MM.1S (cell line): ENCODE measurements around the gene RFC5.

ENCODE experiments used
- DNase-seq: peaks from one replicate; pipeline ENCODE4 v3.0.0-alpha.2; 2015
- H2AFZ ChIP-seq: fragments of 300-600 bp; sonication (generic); 2 replicates; pipeline ENCODE4 v1.6.0; 2016; ENCODE audit warnings: antibody characterized with exemption, low read length
- H3F3A ChIP-seq: fragments of 300-600 bp; sonication (generic); 2 replicates; pipeline ENCODE4 v1.6.1; 2016; ENCODE audit warnings: mild to moderate bottlenecking, antibody characterized with exemption, low read length, moderate library complexity, mixed read lengths; ENCODE audit not compliant: insufficient read depth
- H3K27ac ChIP-seq: fragments of 300-600 bp; sonication (generic); 2 replicates; pipeline ENCODE4 v1.5.1; 2016; ENCODE audit warnings: mild to moderate bottlenecking, low read length
- H3K27me3 ChIP-seq: fragments of 300-600 bp; sonication (generic); replicated peaks from 2 replicates; pipeline ENCODE4 v1.6.0; 2016; ENCODE audit warnings: low read length; ENCODE audit not compliant: insufficient read depth
- H3K36me3 ChIP-seq: fragments of 300-600 bp; sonication (generic); replicated peaks from 2 replicates; pipeline ENCODE4 v1.6.1; 2016; ENCODE audit warnings: mild to moderate bottlenecking, low read length, mixed read lengths; ENCODE audit not compliant: insufficient read depth
- H3K4me1 ChIP-seq: fragments of 300-600 bp; sonication (generic); 2 replicates; pipeline ENCODE4 v1.6.1; 2016; ENCODE audit warnings: low read length, mixed read lengths
- H3K4me2 ChIP-seq: fragments of 300-600 bp; sonication (generic); 2 replicates; pipeline ENCODE4 v1.6.0; 2016; ENCODE audit warnings: low read depth, low read length
- H3K4me3 ChIP-seq: fragments of 300-600 bp; sonication (generic); 2 replicates; pipeline ENCODE4 v1.5.1; 2016; ENCODE audit warnings: low read length, mixed read lengths
- H3K79me2 ChIP-seq: fragments of 300-600 bp; sonication (generic); 2 replicates; pipeline ENCODE4 v1.6.1; 2016; ENCODE audit warnings: mixed run types, low read length, mixed read lengths
- H3K9ac ChIP-seq: fragments of 300-600 bp; sonication (generic); 2 replicates; pipeline ENCODE4 v1.6.1; 2016; ENCODE audit warnings: low read length, mixed read lengths
- H3K9me2 ChIP-seq: fragments of 300-600 bp; sonication (generic); replicated peaks from 2 replicates; pipeline ENCODE4 v1.6.1; 2016; ENCODE audit warnings: mild to moderate bottlenecking, low read length, mixed read lengths; ENCODE audit not compliant: insufficient read depth
- H3K9me3 ChIP-seq: fragments of 300-600 bp; sonication (generic); replicated peaks from 2 replicates; pipeline ENCODE4 v1.6.1; 2016; ENCODE audit warnings: mild to moderate bottlenecking, low read length, mixed read lengths; ENCODE audit not compliant: insufficient read depth
- H4K20me1 ChIP-seq: fragments of 300-600 bp; sonication (generic); 2 replicates; pipeline ENCODE4 v1.6.1; 2016; ENCODE audit warnings: mild to moderate bottlenecking, low read length, moderate library complexity, mixed read lengths; ENCODE audit not compliant: insufficient read depth
- CTCF ChIP-seq: fragments of 300-600 bp; sonication (generic); IDR thresholded peaks from 2 replicates; pipeline ENCODE4 v1.5.1; 2016; ENCODE audit warnings: antibody characterized with exemption, low read length, mixed read lengths
- EZH2 ChIP-seq: fragments of 300-600 bp; sonication (generic); optimal IDR thresholded peaks from 2 replicates; pipeline ENCODE3; 2017; ENCODE audit warnings: low read depth, mild to moderate bottlenecking, antibody characterized with exemption, low read length, mixed read lengths
- EZH2phosphoT487 ChIP-seq: fragments of 300-600 bp; sonication (generic); IDR thresholded peaks from 2 replicates; pipeline ENCODE4 v1.6.1; 2018; ENCODE audit warnings: antibody characterized with exemption, low read length

Gene RFC5

GRCh38 chr12:118010903-118011302 lies 5.6 kb upstream of the RFC5 start:
- Histone ChIP-seq H3F3A (no peaks in the 10 kb centered on the region), H3K4me3 (no peak overlapping the region), H3K27ac (no peak overlapping the region), H3K4me1 (no peaks in the 10 kb centered on the region), H4K20me1 (no peaks in the 10 kb centered on the region), H3K9ac (no peak overlapping the region), H3K9me2 (no peaks in the 10 kb centered on the region), H2AFZ (no peak overlapping the region), H3K27me3 (no peaks in the 10 kb centered on the region), H3K79me2 (no peaks in the 10 kb centered on the region), H3K4me2 (no peak overlapping the region), H3K36me3 (no peaks in the 10 kb centered on the region), H3K9me3 (no peaks in the 10 kb centered on the region)
- no peak for DNase-seq
- TF ChIP-seq EZH2phosphoT487 (no peak), EZH2 (no peak), CTCF (no peak)

- no peak overlapping the region for H2AFZ ChIP-seq
- H3K27ac ChIP-seq = no peak overlapping the region
- H3K79me2 ChIP-seq = no peaks in the 10 kb centered on the region
- no peaks in the 10 kb centered on the region for H3K9me2 ChIP-seq
- H3K27me3 ChIP-seq = no peaks in the 10 kb centered on the region
- DNase-seq = no peak
- TF ChIP-seq EZH2 (no peak), EZH2phosphoT487 (no peak), CTCF (no peak)
- H3K36me3 ChIP-seq = no peaks in the 10 kb centered on the region
- no peaks in the 10 kb centered on the region for H3K9me3 ChIP-seq
- no peaks in the 10 kb centered on the region for H3K4me1 ChIP-seq
- no peak overlapping the region for H3K4me3 ChIP-seq
- H3F3A ChIP-seq = no peaks in the 10 kb centered on the region
- H3K4me2 ChIP-seq = no peak overlapping the region
- H4K20me1 ChIP-seq = no peaks in the 10 kb centered on the region
- no peak overlapping the region for H3K9ac ChIP-seq
Measured at GRCh38 chr12:118011377-118011776, 5.1 kb upstream of the RFC5 start.

DNA sequence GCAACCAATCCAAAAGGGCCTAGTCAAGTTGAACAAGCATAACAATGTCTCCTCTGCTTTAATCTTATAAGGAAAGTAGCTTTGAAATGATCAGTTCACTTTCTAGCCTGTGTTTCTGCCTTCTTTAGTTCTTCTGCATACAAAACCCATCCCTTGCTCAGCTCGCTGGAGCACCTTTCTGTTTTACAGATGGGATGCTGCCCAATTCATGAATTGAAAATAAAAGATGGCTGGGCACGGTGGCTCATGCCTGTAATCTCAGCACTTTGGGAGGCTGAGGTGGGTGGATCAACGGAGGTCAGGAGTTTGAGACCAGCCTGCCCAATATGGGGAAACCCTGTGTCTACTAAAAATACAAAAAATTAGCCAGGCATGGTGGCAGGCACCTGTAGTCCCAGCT lies 4.5 kb upstream of the RFC5 start:
- Histone ChIP-seq H3K79me2 (peaks cover 3% of the 10 kb centered on the region), H3K27ac (no peak overlapping the region), H3K4me1 (no peaks in the 10 kb centered on the region), H3K4me2 (no peak overlapping the region), H3F3A (no peaks in the 10 kb centered on the region), H2AFZ (no peak overlapping the region), H3K36me3 (no peaks in the 10 kb centered on the region), H3K27me3 (no peaks in the 10 kb centered on the region), H3K4me3 (no peak overlapping the region), H3K9me3 (no peaks in the 10 kb centered on the region), H4K20me1 (no peaks in the 10 kb centered on the region), H3K9me2 (no peaks in the 10 kb centered on the region), H3K9ac (no peak overlapping the region)
- DNase-seq = no peak
- TF ChIP-seq EZH2 (no peak), CTCF (no peak), EZH2phosphoT487 (no peak)
